Left forelimb (tissue), 1 donor: ENCODE measurements around the gene ADGRG7.
"Not testable (repeated sequence)": the region's sequence is repeated elsewhere in the genome, so short reads cannot be mapped to it uniquely, and the experiment has no call there.

Experiments used
- DNase-seq: peaks from one replicate; pipeline ENCODE4 v3.0.0-alpha.2; 2018; ENCODE audit warnings: low spot score

The ADGRG7 gene

GRCh38 chr3:100609305-100609704, at the start of gene ADGRG7:
TSS of gene ADGRG7 (plus strand) at chr3:100609601. CDS start at chr3:100609857, 256 bp downstream.
- no peak for DNase-seq

GRCh38 chr3:100560426-100560825, 49.0 kb upstream of the ADGRG7 start:
- DNase-seq, result no peak

- DNase-seq, result no peak
Observed at GRCh38 chr3:100561459-100562158, 47.8 kb upstream of the ADGRG7 start.

DNA sequence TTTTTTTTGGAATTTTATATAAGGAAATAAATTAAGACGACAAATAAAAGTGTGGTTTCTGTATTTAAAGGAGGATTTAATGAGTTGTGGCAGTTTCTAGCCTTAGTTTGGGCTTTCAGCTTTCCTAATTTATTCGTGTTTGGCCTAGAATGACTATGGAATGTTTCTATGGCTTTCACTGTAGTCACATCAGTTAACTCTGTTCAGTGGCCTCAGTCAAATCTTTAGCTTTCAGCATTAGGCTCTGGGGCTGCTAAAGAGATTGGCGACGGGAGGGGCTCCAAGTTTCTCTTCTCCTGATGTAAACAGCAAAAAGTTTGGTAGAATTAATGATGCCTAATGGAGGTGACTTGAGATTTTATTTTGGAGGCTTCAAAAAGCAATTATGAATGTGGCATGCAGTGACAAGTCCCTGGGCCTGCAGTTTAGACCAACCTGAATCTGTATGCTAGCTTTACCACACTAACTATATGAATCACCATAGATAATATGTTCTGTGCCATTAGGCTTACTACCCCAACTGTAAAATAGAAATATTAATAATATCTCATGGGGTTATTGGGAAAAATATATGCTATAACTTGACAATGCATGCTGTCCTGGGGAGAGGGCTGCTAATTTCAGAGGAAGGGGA, 47.1 kb upstream of the ADGRG7 start:
- no peak for DNase-seq

DNA sequence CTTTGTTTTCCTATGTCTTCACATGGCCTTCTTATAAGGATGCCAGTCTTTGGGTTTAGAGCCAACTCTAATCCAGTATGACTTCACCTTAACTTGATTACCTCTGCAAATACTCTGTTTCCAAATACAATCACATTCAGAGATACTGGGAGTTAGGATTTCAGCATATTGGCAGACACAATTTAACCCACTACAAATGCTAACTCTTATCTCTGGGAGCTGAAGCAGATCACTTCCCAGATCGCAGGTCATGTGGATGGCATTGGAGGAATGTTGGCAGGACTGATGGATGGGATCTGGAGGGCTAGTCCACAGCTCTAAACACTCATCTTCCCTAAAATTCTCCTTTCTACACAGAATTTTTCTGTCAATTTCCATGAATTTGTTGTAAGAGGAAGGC, 46.2 kb upstream of the ADGRG7 start:
- DNase-seq, result no peak

- DNase-seq, result no peak
Observed at GRCh38 chr3:100563652-100564211, 45.7 kb upstream of the ADGRG7 start.

DNA sequence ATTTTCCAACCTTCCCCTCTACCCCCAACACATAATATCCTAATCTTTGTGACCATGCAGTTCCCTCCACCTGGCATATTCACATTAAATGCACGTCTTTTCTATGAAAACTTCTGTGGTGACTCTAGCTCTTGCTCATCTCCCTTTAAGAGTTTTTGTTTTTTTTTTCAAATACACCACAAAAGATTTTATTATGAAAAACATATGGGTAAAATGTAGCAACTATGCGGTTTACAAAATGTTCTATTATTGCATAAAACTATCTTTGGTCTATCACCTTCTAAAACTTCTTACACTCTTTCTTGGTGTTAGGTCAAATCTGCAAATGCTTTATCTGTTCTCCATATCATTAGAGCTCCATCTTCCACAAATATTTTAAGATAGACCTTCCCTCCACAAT, 38.6 kb upstream of the ADGRG7 start:
- DNase-seq, result no peak

- no peak for DNase-seq
Observed at GRCh38 chr3:100574536-100574935, 34.9 kb upstream of the ADGRG7 start.

DNA sequence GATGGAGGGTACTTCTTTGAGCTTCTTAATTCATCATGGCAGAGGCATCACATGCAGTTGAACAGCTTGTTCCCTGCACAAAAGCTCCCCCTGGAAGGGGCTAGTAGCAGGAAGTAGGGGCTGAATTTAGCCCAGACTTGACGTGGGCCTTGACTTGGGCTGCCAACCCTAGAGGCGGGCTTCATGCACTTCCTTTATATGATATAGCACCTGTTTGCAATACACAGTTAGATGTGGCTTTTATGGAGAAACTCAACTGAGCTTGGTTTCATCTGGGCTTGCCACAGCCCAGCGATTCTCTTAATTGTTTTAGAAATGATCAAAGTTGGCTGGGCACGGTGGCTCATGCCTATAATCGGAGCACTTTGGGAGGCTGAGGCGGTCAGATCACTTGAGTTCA, 33.7 kb upstream of the ADGRG7 start:
- DNase-seq, result no peak

GRCh38 chr3:100577382-100578008, 31.9 kb upstream of the ADGRG7 start:
- DNase-seq, result no peak

- DNase-seq, result no peak
Observed at GRCh38 chr3:100578646-100579045, 30.8 kb upstream of the ADGRG7 start.

DNA sequence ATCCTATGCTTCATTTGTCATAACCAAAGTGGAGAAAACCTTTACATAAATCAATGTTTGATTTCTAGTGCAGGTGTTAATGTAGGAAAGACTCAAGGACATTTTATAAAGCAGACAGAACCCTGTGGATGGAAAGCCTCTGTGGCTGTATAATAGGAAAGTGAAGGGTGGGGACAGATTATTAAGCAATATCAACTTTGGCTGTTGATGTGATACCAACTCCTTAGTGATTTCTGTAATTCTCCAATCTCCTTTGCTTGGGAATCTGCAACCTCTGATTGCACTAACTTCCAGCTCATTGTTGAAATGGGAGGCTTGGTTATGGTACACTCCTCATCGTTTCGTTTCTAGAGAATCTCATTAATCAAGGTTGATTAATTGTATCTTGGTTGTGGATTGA, 29.3 kb upstream of the ADGRG7 start:
- no peak for DNase-seq

DNA sequence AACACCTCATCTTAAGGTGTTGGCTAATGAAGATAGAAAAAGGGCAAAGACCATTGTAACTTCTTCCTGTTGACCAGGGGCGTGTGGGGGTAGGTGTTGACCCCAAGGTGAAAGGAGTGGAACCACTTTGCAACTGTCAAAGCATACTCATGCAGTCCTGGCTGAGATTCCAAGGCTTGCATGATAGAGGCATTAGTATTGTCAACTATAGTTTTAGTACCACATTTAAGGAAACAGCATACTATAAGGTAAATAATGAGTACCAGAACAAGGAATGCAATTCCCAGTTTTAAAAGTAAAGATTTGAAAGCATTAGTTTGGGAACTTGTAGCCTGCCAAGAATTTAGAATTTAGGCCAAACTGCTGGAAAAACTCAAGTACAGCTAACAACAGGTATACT, 27.8 kb upstream of the ADGRG7 start:
- no peak for DNase-seq

DNA sequence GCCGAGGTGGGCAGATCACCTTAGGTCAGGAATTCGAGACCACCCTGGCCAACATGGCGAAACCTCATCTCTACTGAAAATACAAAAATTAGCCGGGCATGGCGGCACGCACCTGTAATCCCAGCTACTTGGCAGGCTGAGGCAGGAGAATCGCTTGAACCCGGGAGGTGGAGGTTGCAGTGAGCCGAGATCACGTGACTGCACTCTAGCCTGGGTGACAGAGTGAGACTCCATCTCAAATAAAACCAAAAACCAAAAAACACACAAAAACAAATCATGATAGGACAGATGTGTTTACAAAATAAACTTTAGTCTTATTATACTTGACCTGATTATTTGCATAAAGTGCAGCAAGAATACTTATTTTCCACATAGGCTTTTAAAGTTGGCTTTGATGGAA, 27.2 kb upstream of the ADGRG7 start:
- not testable (repeated sequence) for DNase-seq

DNA sequence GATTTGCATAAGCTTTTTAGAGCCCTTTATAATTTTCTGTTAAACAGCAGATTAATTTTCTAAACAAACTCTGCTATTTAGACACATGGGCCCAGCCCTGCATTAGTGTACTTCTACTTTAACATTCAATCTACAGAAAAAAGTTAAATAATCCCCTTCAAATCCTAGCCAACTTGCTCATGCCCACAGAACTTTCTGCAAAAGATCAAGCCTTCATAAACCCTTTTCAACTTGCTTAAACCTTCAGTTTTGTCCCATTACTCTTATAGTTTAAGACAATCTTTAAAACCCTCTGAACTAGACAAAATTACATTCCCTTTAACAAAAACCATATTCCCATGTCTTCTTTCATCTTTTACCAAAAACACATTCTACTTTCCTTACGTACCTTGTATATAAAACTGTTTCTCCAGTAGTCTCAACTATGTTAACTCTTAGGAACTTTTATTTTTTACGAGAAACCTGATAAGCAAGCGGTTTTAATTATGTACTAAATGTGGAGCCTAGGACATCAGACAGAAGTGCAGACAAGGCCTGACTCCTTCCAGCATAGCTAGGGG, 25.2 kb upstream of the ADGRG7 start:
- no peak for DNase-seq

DNA sequence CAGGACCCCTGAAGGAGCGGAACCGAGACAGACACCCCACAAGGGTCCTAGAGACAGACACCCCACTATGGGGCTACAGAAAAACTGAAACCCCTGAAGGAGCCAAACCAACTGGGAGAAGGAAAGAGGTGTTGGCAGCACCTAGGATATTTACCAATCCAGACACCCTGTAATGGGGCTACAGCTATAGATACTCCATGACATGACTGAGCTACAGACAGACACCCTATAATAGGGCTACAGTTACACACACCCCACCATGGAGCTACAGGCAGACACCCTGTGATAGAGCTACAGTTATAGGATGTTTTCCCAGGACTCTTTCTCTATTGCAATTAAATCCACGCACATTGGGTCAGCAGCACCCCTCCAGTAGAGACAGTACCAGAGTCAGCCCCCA, 22.6 kb upstream of the ADGRG7 start:
- no peak for DNase-seq

DNA sequence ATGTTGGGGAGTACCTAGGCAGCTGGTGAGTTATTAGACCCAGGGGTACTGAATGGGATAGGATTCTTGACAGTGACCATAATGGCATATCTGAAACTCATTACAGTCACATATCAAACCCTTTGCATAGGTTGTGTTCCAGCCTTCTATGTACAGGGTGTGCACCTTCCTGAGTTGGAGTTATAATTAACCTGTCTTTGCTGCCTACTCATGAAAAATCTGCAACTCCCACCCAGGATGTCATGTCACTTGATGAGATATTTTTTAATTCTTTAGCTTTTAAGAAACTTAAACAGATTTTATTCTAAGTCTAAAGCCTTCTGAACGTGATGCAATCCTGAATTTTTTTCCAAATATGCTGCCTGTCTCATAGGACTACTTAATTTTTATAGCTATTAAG, 21.1 kb upstream of the ADGRG7 start:
- DNase-seq, result no peak

DNA sequence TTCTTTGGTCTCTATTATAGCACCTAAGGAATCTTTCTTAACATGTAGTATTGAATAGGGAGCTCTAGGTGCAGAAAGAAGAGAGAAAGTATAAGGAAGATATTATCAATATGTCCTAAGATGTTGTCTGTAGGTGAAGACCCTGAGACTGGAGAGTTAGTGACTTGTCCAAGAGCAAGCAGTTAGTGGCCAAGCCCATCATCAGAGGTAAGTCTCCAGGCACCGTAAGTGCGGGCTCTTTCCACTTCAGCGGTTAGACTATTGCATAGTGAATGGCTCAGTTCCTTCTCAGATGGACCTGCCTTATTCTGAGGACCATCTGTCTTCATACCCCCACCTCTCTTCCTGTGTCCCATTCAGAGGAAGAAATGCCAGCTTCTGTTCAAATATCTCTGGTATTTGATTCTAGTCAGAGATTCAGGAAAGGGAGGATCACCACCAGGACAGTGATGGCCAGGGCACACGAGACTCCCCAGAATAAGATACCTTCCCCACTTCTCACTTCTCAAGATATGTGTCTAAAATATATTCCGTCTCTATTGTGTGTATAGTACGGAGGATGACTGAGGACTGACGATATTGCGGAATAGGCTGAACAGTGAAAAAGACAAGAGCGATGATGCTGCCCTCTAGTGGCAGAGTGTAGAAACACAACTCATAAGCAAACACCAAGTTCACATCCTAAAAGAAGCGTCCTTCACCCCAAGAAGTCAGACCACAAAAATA, 19.1 kb upstream of the ADGRG7 start:
- DNase-seq, result no peak

DNA sequence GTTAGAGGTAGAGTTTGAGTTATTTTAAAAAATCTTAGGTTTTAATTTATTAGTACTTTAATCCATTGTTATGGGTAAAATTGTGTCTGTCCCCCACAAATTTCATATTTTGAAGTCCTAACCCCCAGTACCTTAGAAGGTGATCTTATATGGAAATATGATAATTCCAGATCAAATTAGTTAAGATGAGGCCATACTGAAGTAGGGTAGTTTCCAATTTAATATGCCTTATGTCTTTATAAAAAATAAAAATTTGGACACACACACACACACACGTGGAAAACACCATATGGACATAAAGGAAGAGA, 18.6 kb upstream of the ADGRG7 start:
- DNase-seq, result no peak

- DNase-seq, result no peak
Observed at GRCh38 chr3:100591411-100591810, 18.0 kb upstream of the ADGRG7 start.

- no peak for DNase-seq
Observed at GRCh38 chr3:100600181-100601042, 9.0 kb upstream of the ADGRG7 start.
